RWPE1 (cell line): ENCODE results near the gene BLTP3A.
"Not testable (repeated sequence)": the region's sequence is repeated elsewhere in the genome, so short reads cannot be mapped to it uniquely, and the experiment has no call there.

Experiments used
- CTCF ChIA-PET: fragments of 350-600 bp; sonication (Branson Sonifier 250); formaldehyde crosslinking; extraction: SDS; loops from one replicate; lab custom pipeline; 2021; lab: Yijun Ruan, JAX
- POLR2A ChIA-PET: fragments of 400-600 bp; formaldehyde crosslinking; extraction: SDS; loops from one replicate; lab custom pipeline; 2020; ENCODE audit warnings: antibody characterized with exemption; ENCODE audit not compliant: low non-redundant PET; lab: Yijun Ruan, JAX
- DNase-seq: peaks from one replicate; pipeline ENCODE4 v3.0.0; 2012; ENCODE audit warnings: low spot score
- H3K27ac ChIP-seq: fragments of 450-650 bp; 2 replicates; pipeline ENCODE4 v1.5.1; 2017
- TF ChIP-seq, protein P1 (sequence below): fragments of 450-650 bp; conservative IDR thresholded peaks from 2 replicates; pipeline ENCODE4 v1.5.1; 2017; ENCODE audit warnings: low read depth, mild to moderate bottlenecking

The BLTP3A gene

GRCh38 chr6:34810936-34811632 lies 19.2 kb downstream of the BLTP3A start:
- ChIA-PET CTCF (no interaction called here), POLR2A (interaction anchor here (0.9 kb wide), 1 partner anchor 77 kb away, joined by 3 read pairs; the partner anchor contains the start of gene TAF11)
- DNase-seq, result peak; percentile 20
- TF ChIP-seq, protein P1, sequence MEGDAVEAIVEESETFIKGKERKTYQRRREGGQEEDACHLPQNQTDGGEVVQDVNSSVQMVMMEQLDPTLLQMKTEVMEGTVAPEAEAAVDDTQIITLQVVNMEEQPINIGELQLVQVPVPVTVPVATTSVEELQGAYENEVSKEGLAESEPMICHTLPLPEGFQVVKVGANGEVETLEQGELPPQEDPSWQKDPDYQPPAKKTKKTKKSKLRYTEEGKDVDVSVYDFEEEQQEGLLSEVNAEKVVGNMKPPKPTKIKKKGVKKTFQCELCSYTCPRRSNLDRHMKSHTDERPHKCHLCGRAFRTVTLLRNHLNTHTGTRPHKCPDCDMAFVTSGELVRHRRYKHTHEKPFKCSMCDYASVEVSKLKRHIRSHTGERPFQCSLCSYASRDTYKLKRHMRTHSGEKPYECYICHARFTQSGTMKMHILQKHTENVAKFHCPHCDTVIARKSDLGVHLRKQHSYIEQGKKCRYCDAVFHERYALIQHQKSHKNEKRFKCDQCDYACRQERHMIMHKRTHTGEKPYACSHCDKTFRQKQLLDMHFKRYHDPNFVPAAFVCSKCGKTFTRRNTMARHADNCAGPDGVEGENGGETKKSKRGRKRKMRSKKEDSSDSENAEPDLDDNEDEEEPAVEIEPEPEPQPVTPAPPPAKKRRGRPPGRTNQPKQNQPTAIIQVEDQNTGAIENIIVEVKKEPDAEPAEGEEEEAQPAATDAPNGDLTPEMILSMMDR, result no peak
- H3K27ac ChIP-seq, result no peak overlapping the region

DNA sequence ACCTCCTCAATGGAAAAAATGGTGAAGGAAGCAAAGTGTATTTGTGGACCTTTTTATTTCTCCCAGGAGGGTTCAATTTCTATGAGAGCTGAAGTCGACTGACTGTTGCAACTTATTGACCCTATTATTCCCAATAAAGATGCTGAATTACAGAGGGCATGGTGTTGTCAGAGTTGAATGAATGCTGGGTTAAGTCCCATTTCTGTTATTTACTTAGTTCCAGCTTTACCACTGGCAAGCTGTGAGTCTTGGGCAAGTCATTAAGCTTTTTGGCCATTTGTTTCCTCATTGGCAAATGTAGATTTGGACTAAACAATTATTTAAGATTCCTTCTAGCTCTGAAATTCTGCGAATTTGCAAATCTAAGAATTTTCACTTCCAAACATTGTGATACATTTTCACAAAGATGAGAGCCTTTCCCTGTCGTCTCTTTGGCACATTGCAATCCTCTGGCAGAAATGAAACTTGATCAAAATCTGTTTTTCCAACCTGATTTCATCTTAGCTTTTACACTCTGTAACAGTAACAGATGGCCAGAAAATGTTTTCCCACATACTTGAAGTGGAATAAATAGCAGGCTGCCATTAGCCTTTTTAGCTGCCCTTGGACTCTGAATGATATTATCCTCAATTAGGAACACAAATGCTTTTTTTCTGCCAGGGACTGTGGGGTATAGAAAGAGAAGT lies 21.3 kb downstream of the BLTP3A start:
- H3K27ac ChIP-seq, result no peak overlapping the region
- TF ChIP-seq, protein P1, result no peak
- CTCF ChIA-PET, result interaction anchor here (1.2 kb wide), 1 partner anchor 20 kb away, joined by 7 read pairs; no protein-coding TSS in a partner anchor
- POLR2A ChIA-PET, result no interaction called here
- no peak for DNase-seq

DNA sequence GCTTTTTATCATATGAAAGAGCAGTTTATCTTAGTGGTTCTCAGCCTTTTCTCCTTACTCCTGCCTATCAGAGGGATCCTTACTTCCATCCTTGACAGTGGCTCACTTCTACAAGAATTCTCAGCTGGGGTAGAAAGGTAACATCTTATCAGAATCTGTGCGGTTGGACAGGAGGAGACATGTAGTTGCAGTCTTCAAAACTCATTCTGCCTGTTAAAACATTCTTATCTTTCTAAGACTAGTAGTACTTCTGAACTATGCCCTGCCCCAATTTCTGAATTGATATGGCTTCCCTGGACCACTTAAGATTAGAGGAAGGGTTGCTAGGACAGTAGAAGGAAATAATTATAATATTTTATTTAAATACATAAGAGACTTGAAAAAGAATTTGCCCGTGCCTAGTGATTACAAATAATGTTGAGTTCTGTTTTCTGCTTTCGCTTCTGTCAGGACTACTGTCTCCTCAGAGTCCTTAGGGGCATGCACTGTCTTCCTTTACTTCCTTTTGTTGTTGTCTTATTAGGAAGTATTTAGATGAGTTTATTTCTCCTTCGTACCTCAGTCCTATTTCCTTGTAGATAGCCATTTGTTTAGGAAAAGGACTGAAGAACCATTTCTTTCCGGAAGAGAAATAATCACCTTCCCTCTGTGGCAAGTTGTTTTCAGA lies 24.9 kb downstream of the BLTP3A start:
- TF ChIP-seq, protein P1, result no peak
- POLR2A ChIA-PET, result no interaction called here
- DNase-seq, result no peak
- CTCF ChIA-PET, result no interaction called here
- no peak overlapping the region for H3K27ac ChIP-seq

GRCh38 chr6:34817446-34817845 lies 25.6 kb downstream of the BLTP3A start:
- DNase-seq, result no peak
- TF ChIP-seq, protein P1, result no peak
- POLR2A ChIA-PET, result no interaction called here
- CTCF ChIA-PET, result no interaction called here
- no peak overlapping the region for H3K27ac ChIP-seq

GRCh38 chr6:34818872-34819570 lies 27.1 kb downstream of the BLTP3A start:
- DNase-seq, H3K27ac ChIP-seq, POLR2A ChIA-PET: not testable (repeated sequence)
- CTCF ChIA-PET, result interaction anchor here (0.6 to 0.7 kb wide), 3 partner anchors 19 to 255 kb away, joined by 3 to 6 read pairs (median 4); no protein-coding TSS in a partner anchor

- CTCF ChIA-PET, result interaction anchor here (0.8 kb wide), 1 partner anchor 16 kb away, joined by 3 read pairs; no protein-coding TSS in a partner anchor
- no peak for DNase-seq
- TF ChIP-seq, protein P1, result no peak
- POLR2A ChIA-PET, result interaction anchor here (0.6 kb wide), 1 partner anchor 404 kb away, joined by 3 read pairs; no protein-coding TSS in a partner anchor
- no peak overlapping the region for H3K27ac ChIP-seq
These were observed 27.9 kb downstream of the BLTP3A start for GRCh38 chr6:34819571-34820480.
